Lung (tissue), 12 donors: Measurements from ENCODE around the gene GNG12. TPM values are rescaled to one million over a fixed set of nuclear protein-coding genes. Genes with fewer than 3 reads are reported as not detected.

Experiments
- ATAC-seq: fragments of 200-7000 bp; cut with Tn5 transposase; one replicate; pipeline ENCODE4 v1.9.1; 2020; ENCODE audit warnings: moderate number of reproducible peaks; ENCODE audit not compliant: insufficient read depth, low FRiP score
- DNase-seq, 3 donors: peaks; one replicate each; pipeline ENCODE4 v3.0.0-alpha.2; 2013 to 2017
- H3K27ac ChIP-seq, 2 donors: one replicate each; pipeline ENCODE4 v1.5.1; 2013; ENCODE audit warnings: mild to moderate bottlenecking in 2 of 2, moderate library complexity in 2 of 2, control low read depth in 1 of 2, inconsistent platforms in 1 of 2, low read depth in 1 of 2, low read length in 1 of 2
- H3K27me3 ChIP-seq, 3 donors: one replicate each; pipeline ENCODE4 v1.5.1; 2013; ENCODE audit warnings: low read length in 2 of 3; ENCODE audit not compliant: control insufficient read depth in 3 of 3, insufficient read depth in 3 of 3
- H3K36me3 ChIP-seq, 4 donors: one replicate each; pipeline ENCODE4 v1.5.1; 2013; ENCODE audit warnings: low read length in 4 of 4, mild to moderate bottlenecking in 1 of 4, moderate library complexity in 1 of 4; ENCODE audit not compliant: control insufficient read depth in 4 of 4, insufficient read depth in 4 of 4
- H3K4me1 ChIP-seq, 5 donors: one replicate each; pipeline ENCODE4 v1.5.1; 2013; ENCODE audit warnings: low read length in 5 of 5, mild to moderate bottlenecking in 2 of 5, moderate library complexity in 1 of 5; ENCODE audit not compliant: control insufficient read depth in 5 of 5, insufficient read depth in 5 of 5
- H3K4me3 ChIP-seq: one replicate; pipeline ENCODE4 v1.5.1; 2013; ENCODE audit warnings: mild to moderate bottlenecking, control low read depth, moderate library complexity
- H3K9ac ChIP-seq, 2 donors: one replicate each; pipeline ENCODE4 v1.5.1; 2013; ENCODE audit warnings: low read length in 2 of 2, control low read depth in 1 of 2; ENCODE audit not compliant: insufficient read depth in 1 of 2
- H3K9me3 ChIP-seq, 4 donors: one replicate each; pipeline ENCODE4 v1.5.1; 2013; ENCODE audit warnings: low read length in 3 of 4, mild to moderate bottlenecking in 1 of 4, moderate library complexity in 1 of 4; ENCODE audit not compliant: control insufficient read depth in 4 of 4, insufficient read depth in 3 of 4
- WGBS, 2 donors: extraction: QIAGEN DNeasy Blood & Tissue Kit; methylation state at CpG; one replicate each; pipeline ENCODE4 v1.1.7; 2013; 5-methylcytosine and 5-hydroxymethylcytosine counted together
- polyA plus RNA-seq, 2 donors: library from polyadenylated mRNA; stranded (reverse); fragments of 200-250 nt; gene quantifications; one replicate each; pipeline ENCODE4 v1.2.1, GENCODE V29; 2013
- total RNA-seq, 2 donors: library from RNA; depleted of rRNA in 1 of 2; stranded (reverse); fragments of >200 nt in 1 of 2; gene quantifications; one replicate each; pipeline ENCODE4 v1.2.1, GENCODE V29; 2014 to 2021
- TF ChIP-seq, protein P1 (sequence below): IDR thresholded peaks from 2 replicates; pipeline ENCODE4 v1.5.1; 2012; ENCODE audit warnings: mild to moderate bottlenecking; ENCODE audit errors: control extremely low read depth, extremely low read depth
- donor health status: control.
- donor health status: control.
- donor health status: Bipolar disorder and iron deficiency.
- donor health status: healthy.
- donor health status: DM: yes; HTN: yes; CAD: no.

The GNG12 gene
- total and polyA plus RNA-seq, 4 donors: 14.0 to 68.4 (median 32.1) TPM

DNA sequence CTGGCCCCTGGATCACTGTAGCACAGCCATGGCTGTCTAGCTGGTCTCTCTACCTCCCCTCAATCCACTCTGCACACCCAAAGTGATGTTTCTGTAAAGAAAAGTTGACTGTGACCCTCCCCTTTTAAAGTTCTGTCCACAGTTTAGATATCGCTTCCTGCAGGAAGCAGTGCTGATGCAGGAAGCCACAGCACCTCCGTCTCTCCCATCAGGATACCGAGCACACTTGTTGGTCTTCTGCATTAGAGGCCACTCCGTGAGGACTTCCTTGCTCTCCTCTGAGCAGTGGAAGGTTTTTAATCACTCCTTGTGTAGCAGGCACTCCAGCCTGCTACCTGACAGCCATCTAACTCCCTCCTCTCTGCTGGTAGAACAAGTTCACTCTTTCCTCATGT is 78.7 kb downstream of the GNG12 start:
- DNase-seq (no peak), ATAC-seq (no peak)
- Histone ChIP-seq H3K27me3 (no peaks in the 10 kb centered on the region), H3K36me3 (no peaks in the 10 kb centered on the region), H3K27ac (peak overlapping the region in 1 of 2 donors; percentile 41), H3K4me3 (no peak overlapping the region), H3K9me3 (peaks cover 0 to under 1% (median 0%) of the 10 kb centered on the region in 4 donors), H3K9ac (no peak overlapping the region), H3K4me1 (peaks cover 0 to 19% (median 7%) of the 10 kb centered on the region in 5 donors)
- 24 to 52% methylated on average over 4 of the region's 4 CpGs for WGBS, 2 donors
- TF ChIP-seq, protein P1, sequence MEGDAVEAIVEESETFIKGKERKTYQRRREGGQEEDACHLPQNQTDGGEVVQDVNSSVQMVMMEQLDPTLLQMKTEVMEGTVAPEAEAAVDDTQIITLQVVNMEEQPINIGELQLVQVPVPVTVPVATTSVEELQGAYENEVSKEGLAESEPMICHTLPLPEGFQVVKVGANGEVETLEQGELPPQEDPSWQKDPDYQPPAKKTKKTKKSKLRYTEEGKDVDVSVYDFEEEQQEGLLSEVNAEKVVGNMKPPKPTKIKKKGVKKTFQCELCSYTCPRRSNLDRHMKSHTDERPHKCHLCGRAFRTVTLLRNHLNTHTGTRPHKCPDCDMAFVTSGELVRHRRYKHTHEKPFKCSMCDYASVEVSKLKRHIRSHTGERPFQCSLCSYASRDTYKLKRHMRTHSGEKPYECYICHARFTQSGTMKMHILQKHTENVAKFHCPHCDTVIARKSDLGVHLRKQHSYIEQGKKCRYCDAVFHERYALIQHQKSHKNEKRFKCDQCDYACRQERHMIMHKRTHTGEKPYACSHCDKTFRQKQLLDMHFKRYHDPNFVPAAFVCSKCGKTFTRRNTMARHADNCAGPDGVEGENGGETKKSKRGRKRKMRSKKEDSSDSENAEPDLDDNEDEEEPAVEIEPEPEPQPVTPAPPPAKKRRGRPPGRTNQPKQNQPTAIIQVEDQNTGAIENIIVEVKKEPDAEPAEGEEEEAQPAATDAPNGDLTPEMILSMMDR: no peak

DNA sequence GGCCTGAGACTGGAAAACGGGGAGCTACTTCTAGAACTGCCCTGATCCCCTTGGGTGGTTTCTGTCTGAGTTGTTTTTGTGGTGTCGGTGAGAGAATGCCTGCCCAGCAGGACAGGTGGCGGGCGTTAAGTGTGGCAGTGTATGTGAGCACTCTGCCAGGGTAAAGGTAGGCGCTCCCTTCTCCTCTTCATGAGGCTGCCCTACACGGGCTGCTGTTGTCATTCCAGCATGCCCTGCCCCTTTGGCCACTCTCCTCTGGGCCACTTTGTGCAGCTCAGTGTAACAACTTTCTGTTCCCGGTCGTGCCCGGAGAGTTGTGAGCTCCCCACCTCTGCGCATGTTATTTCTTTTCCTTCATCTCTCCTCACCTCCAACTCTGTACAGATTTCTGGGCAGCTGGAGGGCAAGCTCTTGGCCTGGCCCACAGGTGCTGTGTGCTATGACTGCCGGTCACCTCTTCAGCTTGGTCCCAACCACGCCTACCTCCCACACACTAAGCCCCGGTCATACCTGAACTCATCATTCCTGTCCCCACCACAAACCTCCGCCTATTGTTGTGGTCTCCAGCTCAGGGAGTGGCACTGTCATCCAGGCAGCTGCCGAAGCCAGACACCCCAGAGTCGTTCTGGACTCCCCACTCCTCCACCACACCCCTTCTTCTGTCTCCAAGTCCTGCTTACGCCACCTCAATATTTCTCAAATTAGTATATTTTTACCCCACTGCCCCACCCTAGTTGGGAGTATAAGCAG is 79.3 kb downstream of the GNG12 start:
- H3K27ac ChIP-seq: peak overlapping the region in 1 of 2 donors; percentile 41
- H3K4me1 ChIP-seq: peaks cover 0 to 19% (median 8%) of the 10 kb centered on the region in 5 donors
- WGBS, 2 donors: 73 to 82% methylated on average over 17 of the region's 17 CpGs
- no peaks in the 10 kb centered on the region for H3K36me3 ChIP-seq
- TF ChIP-seq, protein P1: no peak
- H3K9ac ChIP-seq: no peak overlapping the region
- ATAC-seq (no peak), DNase-seq (no peak)
- H3K4me3 ChIP-seq: no peak overlapping the region
- H3K27me3 ChIP-seq: no peaks in the 10 kb centered on the region
- H3K9me3 ChIP-seq: peaks cover 0 to 2% (median 0%) of the 10 kb centered on the region in 4 donors

DNA sequence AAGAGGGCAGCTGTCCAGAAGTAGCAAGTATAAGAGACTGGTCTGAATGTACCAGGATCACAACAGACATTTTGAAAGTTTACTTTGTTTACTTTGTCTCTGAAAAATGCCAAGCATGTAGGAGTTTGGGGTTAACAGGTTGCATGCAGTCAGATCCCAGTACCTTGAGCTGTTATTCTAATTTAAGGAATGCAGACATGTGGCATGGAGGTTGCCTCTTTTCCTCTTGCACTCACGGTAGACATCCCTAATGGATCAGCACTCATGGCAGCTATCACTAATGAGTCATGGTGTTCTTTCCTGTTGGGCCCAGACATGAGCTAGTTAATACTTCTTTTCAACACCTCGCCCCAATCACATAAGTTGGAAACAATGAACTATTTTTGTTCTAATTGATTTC is 81.0 kb downstream of the GNG12 start:
- Histone ChIP-seq H3K4me3 (no peak overlapping the region), H3K4me1 (peaks cover 7 to 26% (median 17%) of the 10 kb centered on the region in 5 donors), H3K27me3 (no peaks in the 10 kb centered on the region), H3K9ac (no peak overlapping the region), H3K36me3 (no peaks in the 10 kb centered on the region), H3K9me3 (peaks cover 0 to 2% (median 0%) of the 10 kb centered on the region in 4 donors), H3K27ac (no peak overlapping the region)
- TF ChIP-seq, protein P1: no peak
- ATAC-seq (no peak), DNase-seq (no peak)
- 75 to 92% methylated on average over 2 of the region's 2 CpGs for WGBS, 2 donors
